Activated CD8-positive, alpha-beta memory T cell treated with anti-CD3 and anti-CD28 coated beads for 4 hours (primary cell): ENCODE data around the gene UCHL3.
"Not testable (repeated sequence)": the region's sequence is repeated elsewhere in the genome, so short reads cannot be mapped to it uniquely, and the experiment has no call there.

ENCODE experiments used
- DNase-seq, 2 donors: peaks; one replicate each; pipeline ENCODE4 v3.0.0-alpha.2; 2020; ENCODE audit warnings: low read depth in 2 of 2

The UCHL3 gene

GRCh38 chr13:75549262-75550158 is at the start of gene UCHL3:
Gene UCHL3, plus strand, starts transcription at chr13:75549791. Its CDS starts 30 bp downstream, at chr13:75549821.
- DNase-seq, result peak; percentile 95 to 96

DNA sequence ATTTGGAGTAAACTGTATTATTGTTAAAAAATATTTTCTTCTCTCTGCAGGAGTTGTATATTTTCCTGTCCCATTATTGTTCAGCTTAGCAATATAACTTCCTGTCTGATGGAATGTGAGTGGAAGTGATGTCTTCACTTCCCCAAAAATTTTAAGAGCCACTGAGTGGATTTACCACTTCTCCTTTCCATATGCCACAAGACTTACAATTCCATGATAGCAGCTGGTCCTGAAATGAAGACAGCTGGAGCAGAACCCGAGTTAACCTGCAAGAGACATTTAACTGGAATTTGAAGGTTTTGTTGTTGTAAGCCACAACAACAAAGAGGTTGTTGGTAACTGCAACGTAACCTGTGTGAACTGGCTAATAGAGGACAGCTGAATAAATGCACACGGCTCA is 44.3 kb upstream of the UCHL3 start:
- no peak for DNase-seq

DNA sequence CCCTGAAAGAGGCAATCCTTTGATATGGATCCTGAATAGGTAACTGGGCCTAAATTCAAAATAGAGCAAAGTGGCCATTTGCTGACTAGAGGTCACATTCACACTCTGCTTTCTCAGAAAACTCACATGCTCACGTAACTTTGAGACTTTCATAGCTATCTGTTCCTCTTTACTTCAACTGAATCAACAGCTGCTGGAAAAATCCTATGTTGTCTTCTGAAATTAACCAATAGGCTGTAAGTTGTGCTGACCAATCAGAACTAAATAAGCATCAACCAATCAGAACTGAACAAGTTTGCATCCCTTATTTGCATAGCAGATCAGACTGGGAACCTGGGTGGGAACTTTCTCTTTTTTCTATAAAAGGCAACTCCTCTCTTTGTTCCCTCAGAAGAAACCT is 43.6 kb upstream of the UCHL3 start:
- no peak for DNase-seq

DNA sequence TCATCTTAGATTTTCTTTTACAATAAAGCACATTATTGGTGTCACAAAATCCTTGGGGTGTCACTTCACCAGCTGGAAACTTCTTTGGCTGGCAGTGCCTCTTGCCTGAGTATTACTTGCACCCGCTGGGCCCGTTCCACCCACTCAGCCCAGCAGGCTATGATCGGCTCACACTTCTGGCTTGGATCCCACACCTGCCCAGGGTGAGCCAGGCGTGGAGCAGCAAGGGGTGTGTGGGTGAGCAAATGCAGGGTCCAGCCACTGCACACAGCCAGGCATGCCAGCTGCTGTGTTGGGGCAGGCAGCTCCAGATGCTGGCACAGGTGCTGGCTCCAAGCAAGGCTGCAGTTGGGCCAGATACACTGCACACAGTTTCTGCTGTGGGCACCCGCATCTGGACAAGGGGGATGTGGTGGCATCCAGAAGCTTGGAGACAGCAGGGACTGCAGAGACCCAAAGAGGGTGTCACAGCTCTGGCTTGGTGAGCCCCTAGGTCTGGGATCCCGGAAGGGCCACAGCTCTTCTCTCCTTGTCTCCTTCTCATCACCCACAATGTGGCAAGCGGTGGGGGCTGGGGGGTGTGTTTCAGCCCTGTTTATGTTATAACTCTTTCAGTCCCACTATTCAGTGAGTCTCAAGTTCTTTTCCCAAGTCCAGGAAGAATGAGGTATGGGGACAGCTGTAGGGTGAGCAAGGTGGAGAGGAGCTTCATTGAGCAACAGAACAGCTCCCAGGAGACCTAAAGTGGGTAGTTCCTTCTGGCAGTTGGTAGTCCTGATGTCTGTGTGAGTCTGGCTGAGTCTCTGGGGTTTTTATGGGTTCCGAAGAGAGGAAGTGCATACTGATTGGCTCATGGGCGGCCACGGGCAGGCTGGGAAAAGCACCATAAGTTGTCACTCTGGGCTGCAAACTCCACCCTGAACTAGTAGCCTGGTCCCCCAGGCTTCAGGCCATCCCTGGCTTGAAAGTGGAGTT is 42.3 kb upstream of the UCHL3 start:
- no peak for DNase-seq

- no peak for DNase-seq
Observed at GRCh38 chr13:75508002-75508548, 41.5 kb upstream of the UCHL3 start.

DNA sequence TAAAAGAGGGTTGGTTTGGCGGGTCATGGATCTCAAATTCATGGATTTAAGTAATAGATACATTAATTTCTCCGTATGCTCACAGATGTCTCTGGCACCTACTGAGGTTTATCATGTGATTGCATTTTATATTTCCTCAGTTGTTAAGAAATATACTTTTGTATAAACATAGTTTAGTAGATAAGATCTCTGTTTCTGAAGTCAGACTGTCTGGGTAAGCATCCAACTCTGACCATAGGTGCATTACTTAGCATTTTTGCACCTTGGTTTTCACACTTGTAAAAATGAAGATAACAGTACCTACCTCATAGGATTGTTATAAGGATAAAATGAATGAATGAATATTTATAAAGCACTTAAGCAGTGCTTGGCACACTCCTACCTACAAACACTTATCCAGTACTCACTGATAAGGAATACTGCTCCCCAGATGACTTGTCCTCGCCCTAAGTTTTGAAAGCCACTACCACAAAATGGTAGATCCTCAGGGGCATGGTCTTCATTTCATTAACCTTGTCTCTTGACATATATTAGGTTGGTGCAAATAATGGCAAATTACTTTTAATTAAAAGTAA is 38.5 kb upstream of the UCHL3 start:
- no peak for DNase-seq

- DNase-seq, result no peak
Observed at GRCh38 chr13:75512253-75512652, 37.3 kb upstream of the UCHL3 start.

DNA sequence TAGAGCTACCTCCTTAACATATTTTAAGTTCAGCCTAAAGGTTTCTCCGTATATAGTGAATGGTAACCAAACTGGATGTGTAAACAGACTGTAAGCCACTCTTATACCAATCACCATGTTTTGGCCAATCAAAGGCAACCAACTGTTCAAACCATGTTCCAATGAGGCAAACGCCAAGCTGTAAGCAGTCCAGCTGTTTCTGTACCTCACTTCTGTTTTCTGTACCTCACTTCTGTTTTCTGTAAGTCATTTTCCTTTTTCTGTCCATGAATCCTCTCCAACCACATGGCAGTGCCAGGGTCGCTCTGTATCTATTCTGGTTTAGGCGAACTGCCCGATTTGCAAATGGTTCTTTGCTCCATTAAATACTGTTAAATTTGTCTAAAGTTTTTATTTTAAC is 36.3 kb upstream of the UCHL3 start:
- DNase-seq, result no peak

GRCh38 chr13:75514080-75514995 is 35.3 kb upstream of the UCHL3 start:
- no peak for DNase-seq

GRCh38 chr13:75518439-75519088 is 31.0 kb upstream of the UCHL3 start:
- no peak for DNase-seq

DNA sequence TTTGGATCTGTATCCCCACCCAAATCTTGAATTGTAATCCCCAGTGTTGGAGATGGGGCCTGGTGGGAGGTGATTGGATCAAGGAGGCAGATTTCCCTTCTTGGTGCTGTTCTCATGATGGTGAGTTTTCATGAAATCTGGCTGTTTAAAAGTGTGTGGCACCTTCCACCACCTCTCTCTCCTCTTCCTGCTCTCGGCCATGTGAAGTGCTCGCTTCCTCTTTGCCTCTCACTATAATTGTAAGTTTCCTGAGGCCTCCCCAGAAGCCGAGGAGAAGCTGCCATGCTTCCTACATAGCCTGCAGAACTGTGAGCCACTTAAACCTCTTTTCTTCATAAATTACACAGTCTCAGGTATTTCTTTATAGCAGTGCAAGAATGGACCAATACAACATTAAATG is 27.6 kb upstream of the UCHL3 start:
- DNase-seq, result no peak

- no peak for DNase-seq
Observed at GRCh38 chr13:75530549-75530961, 19.0 kb upstream of the UCHL3 start.

DNA sequence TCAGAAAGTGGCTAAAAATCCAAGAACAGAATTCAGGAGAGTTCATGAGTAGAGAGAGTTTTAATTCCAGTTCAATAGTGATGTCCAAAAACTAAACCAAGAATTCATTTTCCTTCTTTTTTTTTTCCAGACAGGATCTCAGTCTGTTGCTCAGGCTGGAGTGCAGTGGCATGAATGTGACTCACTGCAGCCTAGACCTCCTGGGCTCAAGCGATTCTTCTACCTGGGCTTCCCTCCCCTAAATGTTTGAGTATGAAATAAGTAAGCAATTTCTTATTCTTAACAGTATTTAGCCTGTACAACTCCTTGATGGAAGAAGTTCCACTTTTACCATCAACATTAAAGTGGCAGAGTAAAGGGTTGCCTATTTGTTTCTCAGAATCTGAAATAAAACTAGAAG is 15.7 kb upstream of the UCHL3 start:
- DNase-seq, result no peak

- DNase-seq, result peak; percentile 37 to 48
Observed at GRCh38 chr13:75537401-75538365, 11.9 kb upstream of the UCHL3 start, which contains the start of gene COMMD6. Gene COMMD6, minus strand, starts transcription at chr13:75537841. Its CDS starts 36 bp downstream, at chr13:75537805.

- no peak for DNase-seq
Observed at GRCh38 chr13:75541287-75541686, 8.3 kb upstream of the UCHL3 start.

DNA sequence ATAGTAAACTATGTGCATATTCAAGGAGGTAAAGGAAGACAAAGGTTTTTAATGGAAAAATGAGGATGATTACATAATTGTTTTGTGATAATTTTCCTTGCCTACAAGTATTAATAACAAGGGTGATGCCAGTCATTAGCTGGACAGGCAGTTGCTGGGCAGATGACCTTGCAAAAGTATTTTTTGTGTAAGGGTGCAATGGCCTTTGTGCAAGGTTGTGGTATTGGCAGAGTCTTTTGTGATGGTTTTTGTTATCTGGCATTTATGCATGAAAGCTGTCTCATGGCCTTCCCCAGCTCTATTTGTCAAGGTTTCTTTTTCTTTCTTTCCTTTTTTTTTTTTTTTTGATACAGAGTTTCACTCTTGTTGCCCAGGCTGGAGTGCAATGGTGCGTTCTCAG is 7.6 kb upstream of the UCHL3 start:
- no peak for DNase-seq

DNA sequence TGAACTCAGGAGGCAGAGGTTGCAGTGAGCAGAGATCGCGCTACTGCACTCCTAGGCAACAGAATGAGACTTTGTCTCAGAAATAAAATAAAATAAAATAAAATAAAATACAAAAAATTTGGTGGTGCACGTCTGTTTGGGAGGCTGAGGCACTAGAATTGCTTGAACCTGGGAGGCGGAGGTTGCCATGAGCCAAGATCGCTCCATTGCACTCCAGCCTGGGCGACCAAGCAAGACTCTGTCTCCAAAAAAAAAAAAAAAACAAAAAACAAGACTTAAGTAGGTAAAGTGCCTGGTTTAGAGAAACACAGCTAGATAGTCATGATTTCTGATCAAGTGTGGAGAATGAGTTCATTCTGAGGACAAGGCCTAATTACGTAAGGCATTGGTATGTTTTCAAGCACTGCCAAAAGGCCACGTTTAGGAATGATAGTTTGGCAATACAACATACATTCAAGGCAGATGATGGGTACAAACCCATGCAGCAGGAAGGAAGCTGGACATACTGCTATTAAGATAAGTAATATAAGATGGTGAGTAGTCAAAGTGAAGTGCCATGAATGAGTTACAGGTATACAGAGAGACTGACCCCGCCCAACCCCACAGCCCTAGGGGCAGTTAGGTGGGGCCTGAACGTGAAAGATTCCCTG is 4.8 kb upstream of the UCHL3 start:
- DNase-seq, result no peak

DNA sequence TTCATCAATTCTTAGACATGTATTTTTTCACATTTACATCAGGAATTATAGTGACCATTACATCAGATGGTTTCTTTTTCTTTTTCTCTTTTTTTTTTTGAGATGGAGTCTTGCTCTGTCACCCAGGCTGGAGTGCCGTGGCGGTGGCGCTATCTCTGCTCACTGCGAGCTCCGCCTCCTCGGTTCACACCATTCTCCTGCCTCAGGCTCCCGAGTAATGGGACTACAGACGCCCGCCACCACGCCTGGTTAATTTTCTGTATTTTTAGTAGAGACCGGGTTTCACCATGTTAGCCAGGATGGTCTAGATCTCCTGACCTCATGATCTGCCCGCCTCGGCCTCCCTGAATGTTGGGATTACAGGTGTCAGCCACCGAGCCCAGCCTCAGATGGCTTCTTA is 4.2 kb upstream of the UCHL3 start:
- not testable (repeated sequence) for DNase-seq
